Measurements from ENCODE around the gene EPS8. TPM values are rescaled to one million over a fixed set of nuclear protein-coding genes. Genes with fewer than 3 reads are reported as not detected.

The EPS8 gene
- total RNA-seq, 1 experiment from 2014 or later: 133 TPM

DNA sequence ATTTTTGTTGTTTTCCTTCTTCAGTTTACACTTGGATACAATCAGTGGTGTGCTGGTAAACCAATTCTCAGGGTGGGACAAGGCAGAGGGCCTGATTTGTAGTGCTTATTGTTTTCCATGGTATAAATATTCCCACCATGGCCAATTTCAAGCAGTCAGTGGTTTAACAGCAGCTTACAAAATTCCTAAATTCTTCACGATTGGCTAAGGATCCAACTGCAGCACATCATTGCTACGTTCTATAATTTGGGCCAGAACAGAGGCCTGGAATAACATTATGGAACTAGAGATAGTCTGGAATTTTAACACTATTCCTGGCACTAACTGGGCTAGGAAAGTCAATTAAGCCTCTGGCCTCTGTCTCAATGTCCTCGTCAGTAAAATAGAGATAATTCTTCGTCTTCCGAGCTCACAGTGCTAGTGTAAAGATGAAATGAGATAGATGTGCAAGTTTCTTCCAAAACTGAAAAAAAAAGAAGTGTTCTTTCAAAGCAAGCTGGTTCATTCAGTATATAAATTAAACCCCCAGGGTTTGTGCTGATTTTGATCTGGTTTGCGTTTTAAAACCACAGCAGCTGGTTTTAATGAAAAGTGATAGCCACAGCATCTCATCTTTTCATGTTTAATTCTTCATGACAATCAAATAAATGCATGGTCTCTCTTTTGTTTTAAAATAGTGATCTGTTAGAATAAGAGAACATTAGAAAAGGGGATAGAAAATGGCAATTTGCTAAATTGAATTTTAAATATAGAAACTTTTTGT, 104.1 kb downstream of the EPS8 start:
- no peak for DNase-seq (ENCODE audit: low read depth)
- in situ Hi-C loops (cut with HindIII; ENCODE audit: low pct_unique_long_range_greater_than_20kb, low sequenced_read_pairs): no loop called here

- no peak for DNase-seq (ENCODE audit: low read depth)
- in situ Hi-C loops (cut with HindIII; ENCODE audit: low pct_unique_long_range_greater_than_20kb, low sequenced_read_pairs): no loop called here
Measured at GRCh38 chr12:15682826-15683225, 106.4 kb downstream of the EPS8 start.

DNA sequence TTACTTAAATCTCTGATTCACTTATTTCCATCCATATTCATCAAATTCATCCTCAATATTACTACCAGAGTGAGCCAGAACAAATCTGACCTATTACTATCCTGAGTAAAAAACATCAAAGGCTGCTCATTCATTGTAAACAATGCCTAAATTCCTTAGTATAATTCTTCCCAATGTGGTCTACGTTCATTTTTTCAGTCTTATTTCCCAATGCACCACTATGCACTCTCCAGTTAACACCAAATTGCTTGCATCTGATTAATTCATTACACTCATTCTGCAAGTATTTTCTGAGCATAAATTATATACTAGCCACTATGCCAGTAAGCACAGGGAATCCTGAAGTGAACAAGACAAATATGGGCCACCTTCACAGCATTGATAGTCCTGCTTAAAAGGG, 110.0 kb downstream of the EPS8 start:
- DNase-seq (ENCODE audit: low read depth): no peak
- in situ Hi-C loops (cut with HindIII; ENCODE audit: low pct_unique_long_range_greater_than_20kb, low sequenced_read_pairs): no loop called here

GRCh38 chr12:15677726-15678201, 111.4 kb downstream of the EPS8 start:
- in situ Hi-C loops (cut with HindIII; ENCODE audit: low pct_unique_long_range_greater_than_20kb, low sequenced_read_pairs): no loop called here
- DNase-seq (ENCODE audit: low read depth): no peak

DNA sequence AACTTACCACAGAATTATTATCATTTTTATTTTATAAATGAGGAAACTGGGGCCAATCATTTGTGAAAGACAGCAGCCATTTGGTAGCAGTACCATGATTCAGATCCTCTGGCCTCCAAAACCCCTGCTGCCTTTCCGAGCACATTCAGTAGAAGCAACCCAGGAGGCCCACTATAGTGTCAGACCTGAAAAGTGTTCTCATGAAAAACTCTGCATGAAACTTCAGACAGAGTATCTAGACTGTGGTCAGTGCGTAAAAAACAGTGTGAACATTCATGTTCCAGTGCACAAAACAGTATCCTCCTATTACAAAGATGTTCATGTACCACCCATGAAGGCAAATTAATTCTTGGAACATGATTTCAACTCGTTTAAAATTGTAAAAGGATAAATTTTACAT, 112.0 kb downstream of the EPS8 start:
- DNase-seq (ENCODE audit: low read depth): no peak
- in situ Hi-C loops (cut with HindIII; ENCODE audit: low pct_unique_long_range_greater_than_20kb, low sequenced_read_pairs): no loop called here

GRCh38 chr12:15672671-15673270, 116.4 kb downstream of the EPS8 start:
- DNase-seq (ENCODE audit: low read depth): no peak
- in situ Hi-C loops (cut with HindIII; ENCODE audit: low pct_unique_long_range_greater_than_20kb, low sequenced_read_pairs): no loop called here

DNA sequence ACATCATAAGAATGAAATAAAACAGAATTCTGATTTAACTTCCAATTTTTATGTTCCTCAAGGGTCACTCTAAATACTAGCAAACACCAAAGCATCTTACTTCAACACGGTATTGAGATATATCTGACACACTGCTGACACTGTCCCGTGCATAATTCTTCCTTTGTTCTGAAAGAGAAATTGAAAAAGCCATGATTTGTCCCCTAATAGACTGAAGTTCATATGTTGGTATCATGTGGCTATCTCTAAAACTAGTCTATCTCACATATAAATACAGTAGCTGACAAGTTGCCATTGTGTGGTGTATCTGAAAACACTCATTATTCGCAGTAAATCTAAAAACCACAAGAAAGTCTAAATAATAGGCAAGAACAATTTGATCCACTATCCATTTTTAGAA, 118.4 kb downstream of the EPS8 start:
- no peak for DNase-seq (ENCODE audit: low read depth)
- in situ Hi-C loops (cut with HindIII; ENCODE audit: low pct_unique_long_range_greater_than_20kb, low sequenced_read_pairs): no loop called here

GRCh38 chr12:15669256-15669948, 119.8 kb downstream of the EPS8 start:
- in situ Hi-C loops (cut with HindIII; ENCODE audit: low pct_unique_long_range_greater_than_20kb, low sequenced_read_pairs): no loop called here
- no peak for DNase-seq (ENCODE audit: low read depth)

DNA sequence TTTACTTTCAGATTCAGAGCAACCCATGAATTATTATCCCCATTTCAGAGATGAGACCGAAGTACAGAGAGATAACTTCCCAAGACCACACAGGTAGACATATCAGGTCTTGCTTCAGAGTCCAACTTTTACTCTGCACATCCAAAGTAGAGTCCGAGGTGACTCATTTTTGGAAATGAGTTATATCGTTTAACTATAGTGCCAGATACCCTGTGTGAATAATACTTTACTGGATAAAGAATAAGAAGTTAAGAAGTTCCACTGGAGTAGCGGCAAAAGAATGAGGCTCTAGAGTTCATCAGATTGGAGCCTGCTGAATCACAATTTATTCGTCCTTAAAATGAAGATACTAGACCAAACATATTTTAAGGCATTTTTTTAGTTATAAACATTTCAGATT, 124.7 kb downstream of the EPS8 start:
- peak; percentile 12 for DNase-seq (ENCODE audit: low read depth)
- in situ Hi-C loops (cut with HindIII; ENCODE audit: low pct_unique_long_range_greater_than_20kb, low sequenced_read_pairs): no loop called here

- in situ Hi-C loops (cut with HindIII; ENCODE audit: low pct_unique_long_range_greater_than_20kb, low sequenced_read_pairs): no loop called here
- DNase-seq (ENCODE audit: low read depth): peak; percentile 58
Measured at GRCh38 chr12:15662983-15663659, 126.1 kb downstream of the EPS8 start.

DNA sequence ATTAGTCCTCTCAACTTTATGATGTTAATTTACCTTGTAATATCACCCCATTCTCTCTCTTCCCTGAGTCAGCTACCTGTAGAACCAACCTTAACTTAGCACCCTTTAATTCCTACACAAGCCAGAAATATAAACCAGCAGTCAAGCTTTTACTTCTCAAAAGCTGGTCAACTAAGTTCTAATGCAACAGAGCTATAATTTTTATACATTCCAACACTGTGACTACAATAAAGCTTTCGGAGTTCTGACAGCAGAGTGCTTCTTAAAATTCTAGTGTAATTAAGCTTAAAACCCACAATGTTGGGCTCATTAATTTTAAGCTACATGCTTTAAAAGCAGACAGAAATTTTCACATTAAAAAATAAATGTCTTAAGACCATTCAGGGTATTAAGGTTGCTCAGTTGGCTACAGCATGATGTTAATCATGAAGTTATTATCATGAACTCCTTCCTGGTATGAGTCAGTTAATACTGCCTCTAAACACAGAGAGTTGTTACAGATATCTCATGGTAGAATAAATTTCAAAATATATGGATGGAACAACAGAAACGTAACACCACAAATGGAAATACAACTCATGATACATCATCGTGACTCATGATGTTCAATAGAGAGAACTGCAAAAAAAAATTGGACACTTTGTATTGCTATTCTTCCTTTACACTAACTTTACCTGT, 126.7 kb downstream of the EPS8 start:
- in situ Hi-C loops (cut with HindIII; ENCODE audit: low pct_unique_long_range_greater_than_20kb, low sequenced_read_pairs): no loop called here
- peak; percentile 95 for DNase-seq (ENCODE audit: low read depth)

GRCh38 chr12:15651371-15651770, 137.8 kb downstream of the EPS8 start:
- in situ Hi-C loops (cut with HindIII; ENCODE audit: low pct_unique_long_range_greater_than_20kb, low sequenced_read_pairs): no loop called here
- DNase-seq (ENCODE audit: low read depth): no peak

- DNase-seq (ENCODE audit: low read depth): no peak
- in situ Hi-C loops (cut with HindIII; ENCODE audit: low pct_unique_long_range_greater_than_20kb, low sequenced_read_pairs): no loop called here
Measured at GRCh38 chr12:15650399-15651128, 138.6 kb downstream of the EPS8 start.

DNA sequence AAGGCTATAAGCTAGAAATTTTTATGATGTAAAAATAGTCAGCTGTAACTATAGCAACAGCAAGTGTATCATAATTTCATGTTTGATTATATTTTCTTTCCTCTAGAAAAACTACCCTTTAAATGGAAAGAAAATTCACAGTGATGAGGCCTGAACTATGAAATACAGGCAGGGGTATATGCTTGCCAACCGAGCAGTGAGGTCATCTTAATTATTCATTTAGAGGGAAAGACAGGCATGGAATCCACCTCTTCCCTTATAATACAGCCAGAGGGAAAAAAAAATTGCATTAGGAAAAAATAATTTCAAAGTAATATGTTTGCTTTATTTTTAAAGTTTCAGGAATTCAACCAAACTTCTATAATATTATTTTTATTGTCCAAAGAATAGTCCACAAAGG, 139.8 kb downstream of the EPS8 start:
- DNase-seq (ENCODE audit: low read depth): no peak
- in situ Hi-C loops (cut with HindIII; ENCODE audit: low pct_unique_long_range_greater_than_20kb, low sequenced_read_pairs): no loop called here

DNA sequence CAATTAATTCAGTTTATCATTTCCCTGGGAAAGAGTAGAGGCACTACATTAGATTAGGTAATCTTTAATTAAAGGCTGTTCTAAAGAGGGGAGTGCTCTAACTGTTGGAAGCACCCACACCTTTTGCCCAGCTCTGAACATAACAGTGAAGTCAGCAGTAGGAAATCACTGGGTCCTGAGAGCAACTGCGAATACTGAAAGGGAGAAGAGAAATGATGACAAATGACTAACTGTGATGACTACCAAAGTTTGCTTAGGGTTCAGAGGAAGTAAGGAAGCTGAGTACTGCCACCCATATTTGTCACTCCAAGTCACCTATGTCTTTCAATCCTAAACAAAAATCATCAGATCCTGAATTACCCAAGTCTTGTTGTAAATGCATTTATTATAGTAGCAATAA, 140.6 kb downstream of the EPS8 start:
- no peak for DNase-seq (ENCODE audit: low read depth)
- in situ Hi-C loops (cut with HindIII; ENCODE audit: low pct_unique_long_range_greater_than_20kb, low sequenced_read_pairs): no loop called here

GRCh38 chr12:15646581-15646980, 142.6 kb downstream of the EPS8 start:
- no peak for DNase-seq (ENCODE audit: low read depth)
- in situ Hi-C loops (cut with HindIII; ENCODE audit: low pct_unique_long_range_greater_than_20kb, low sequenced_read_pairs): no loop called here

GRCh38 chr12:15644700-15645099, 144.5 kb downstream of the EPS8 start:
- in situ Hi-C loops (cut with HindIII; ENCODE audit: low pct_unique_long_range_greater_than_20kb, low sequenced_read_pairs): no loop called here
- DNase-seq (ENCODE audit: low read depth): no peak

DNA sequence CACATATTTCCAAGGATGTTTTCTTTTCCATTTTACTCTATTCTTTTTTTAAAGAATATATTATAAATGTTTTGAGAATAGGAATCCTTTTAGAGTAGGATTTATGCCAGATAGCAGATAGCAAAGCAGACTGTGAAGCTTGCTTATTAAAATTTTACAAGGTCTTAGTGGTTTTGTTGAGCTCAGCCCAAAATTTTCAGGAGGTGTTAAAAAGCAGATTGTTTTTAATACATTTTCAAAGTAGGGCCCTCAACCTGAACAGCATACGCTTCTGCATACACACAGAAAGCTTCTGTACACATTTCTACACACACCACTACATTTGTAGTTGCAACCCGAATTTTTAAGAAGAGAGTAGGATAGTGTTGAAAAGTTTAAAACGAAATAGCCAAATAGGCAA, 151.0 kb downstream of the EPS8 start:
- in situ Hi-C loops (cut with HindIII; ENCODE audit: low pct_unique_long_range_greater_than_20kb, low sequenced_read_pairs): no loop called here
- no peak for DNase-seq (ENCODE audit: low read depth)

All from Caki2 (cell line).